ENCODE results near the gene ATAD1. TPM values are rescaled to one million over a fixed set of nuclear protein-coding genes. Genes with fewer than 3 reads are reported as not detected.
A peak's percentile ranks its signal among the peaks of the same experiment; 100 is the strongest.

ATAD1 gene
- total and polyA plus RNA-seq, 9 of the 15 experiments (the other 6 are each of a cell fraction or from before 2014, with no cell fraction given): 11.3 to 33.8 (median 27.3) TPM

- POLR2A ChIA-PET: interaction anchor here (3.1 kb wide), 1 partner anchor 8 kb away, joined by 11 read pairs; the partner anchor contains the start of gene ATAD1
- Histone ChIP-seq H3K9ac (ENCODE audit: insufficient read depth in 1 of 2, low read depth in 2 of 2, low read length in 2 of 2) (no peak overlapping the region), H3K4me1 (replicated peaks in 1 of 2; ENCODE audit: control insufficient read depth in 2 of 2, insufficient read depth in 2 of 2, low read length in 2 of 2) (no peaks in the 10 kb centered on the region), H3K9me3 (replicated peaks; ENCODE audit: control insufficient read depth, insufficient read depth, low read depth, low read length) (no peaks in the 10 kb centered on the region), H3K9me1 (ENCODE audit: control insufficient read depth, insufficient read depth, low read length) (no peaks in the 10 kb centered on the region), H3K27me3 (ENCODE audit: control insufficient read depth in 2 of 2, insufficient read depth in 2 of 2, low read length in 2 of 2) (no peaks in the 10 kb centered on the region), H3K4me3 (no peak overlapping the region), H2AFZ (ENCODE audit: low read depth, low read length) (no peak overlapping the region), H3K4me2 (ENCODE audit: insufficient read depth, low read length) (no peak overlapping the region), H4K20me1 (replicated peaks; ENCODE audit: control insufficient read depth, insufficient read depth, low read length) (no peaks in the 10 kb centered on the region), H3K36me3 (ENCODE audit: control insufficient read depth, insufficient read depth, low read length) (no peaks in the 10 kb centered on the region), H3K79me2 (ENCODE audit: control insufficient read depth, insufficient read depth, low read length) (no peaks in the 10 kb centered on the region), H3K27ac (ENCODE audit: extremely low read depth, low read depth, low read length) (no peak overlapping the region)
- in situ Hi-C loops (cut with MboI): no loop called here
- BruUV-seq (replicated peaks): no TSS peak
- intact Hi-C loops (cut with micrococcal nuclease): no loop called here
- CTCF ChIA-PET (ENCODE audit: low intra/inter-chr PET ratio): no interaction called here
- ATAC-seq (no peak), FAIRE-seq (no peak), DNase-seq (ENCODE audit: extremely low read depth in 1 of 4, low spot score in 3 of 4) (no peak)
- TF ChIP-seq MAFK (IDR thresholded peaks at IDR 0.05; ENCODE audit: low read length): peak; percentile 89
- no peak for TF ChIP-seq HNRNPK (IDR thresholded peaks at IDR 0.05; ENCODE audit: low read depth, low read length, poor library complexity, severe bottlenecking)
- TF ChIP-seq C11orf30 (IDR thresholded peaks at IDR 0.05; ENCODE audit: low read depth): peak; percentile 80
- peak; percentile 92 for TF ChIP-seq ZNF316 (IDR thresholded peaks at IDR 0.05)
- peak; percentile 88 for TF ChIP-seq MAFF (IDR thresholded peaks at IDR 0.05; ENCODE audit: low read length)
- no peak for TF ChIP-seq POLR2AphosphoS2 (IDR thresholded peaks at IDR 0.05; ENCODE audit: low read length)
- TF ChIP-seq MAFG (tag; conservative IDR thresholded peaks at IDR 0.05): peak; percentile 79
- no peak for TF ChIP-seq CHD2 (IDR thresholded peaks at IDR 0.05; ENCODE audit: low read depth, low read length)
Observed at GRCh38 chr10:87826653-87827052, 8.6 kb upstream of the ATAD1 start.

- no peak for FAIRE-seq
- intact Hi-C loops (cut with micrococcal nuclease): loop anchor here (5.0 kb wide), 1 partner anchor 43 kb away; the partner anchor contains the start of genes KLLN and PTEN
- in situ Hi-C loops (cut with MboI): no loop called here
- ChIA-PET CTCF (ENCODE audit: low intra/inter-chr PET ratio) (no interaction called here), POLR2A (interaction anchor here (0.6 to 2.3 kb wide), 2 partner anchors 9 to 44 kb away, joined by 3 to 11 read pairs; partner anchors contain the start of genes KLLN and PTEN)
- Histone ChIP-seq H2AFZ (ENCODE audit: low read depth, low read length) (no peak overlapping the region; the same call in 1 of the 2 replicates), H4K20me1 (replicated peaks; ENCODE audit: control insufficient read depth, insufficient read depth, low read length) (no peaks in the 10 kb centered on the region; the same call in 1 of the 2 replicates), H3K9ac (ENCODE audit: insufficient read depth in 1 of 2, low read depth in 2 of 2, low read length in 2 of 2) (no peak overlapping the region), H3K27me3 (ENCODE audit: control insufficient read depth in 2 of 2, insufficient read depth in 2 of 2, low read length in 2 of 2) (no peaks in the 10 kb centered on the region), H3K27ac (ENCODE audit: extremely low read depth, low read depth, low read length) (no peak overlapping the region), H3K4me2 (ENCODE audit: insufficient read depth, low read length) (no peak overlapping the region), H3K79me2 (ENCODE audit: control insufficient read depth, insufficient read depth, low read length) (peaks cover 38% of the 10 kb centered on the region), H3K4me3 (no peak overlapping the region), H3K9me1 (ENCODE audit: control insufficient read depth, insufficient read depth, low read length) (no peaks in the 10 kb centered on the region), H3K9me3 (replicated peaks; ENCODE audit: control insufficient read depth, insufficient read depth, low read depth, low read length) (no peaks in the 10 kb centered on the region), H3K4me1 (replicated peaks in 1 of 2; ENCODE audit: control insufficient read depth in 2 of 2, insufficient read depth in 2 of 2, low read length in 2 of 2) (peaks cover 3 to 5% of the 10 kb centered on the region in 2 experiments; a peak in 3 of 5 replicates), H3K36me3 (ENCODE audit: control insufficient read depth, insufficient read depth, low read length) (peaks cover 5% of the 10 kb centered on the region; the same call in 2 of the 3 replicates)
- TSS peak; percentile 35 for BruUV-seq (replicated peaks)
- no peak for DNase-seq (ENCODE audit: extremely low read depth in 1 of 4, low spot score in 3 of 4)
- no peak for ATAC-seq
- 61% methylated on average over 4 of the region's 6 CpGs for WGBS (ENCODE audit: insufficient coverage, low coverage, missing lambda C conversion rate)
- TF ChIP-seq FOS (IDR thresholded peaks at IDR 0.05; ENCODE audit: extremely low read depth, insufficient read length) (no peak), PCBP1 (IDR thresholded peaks at IDR 0.05; ENCODE audit: low read depth, low read length, poor library complexity, severe bottlenecking) (no peak), NFE2L1 (tag; IDR thresholded peaks at IDR 0.05; ENCODE audit: borderline replicate concordance, low read depth) (no peak), DACH1 (IDR thresholded peaks at IDR 0.05; ENCODE audit: partially characterized antibody) (no peak), XRCC4 (IDR thresholded peaks at IDR 0.05; ENCODE audit: extremely low read depth, insufficient read depth, insufficient read length) (no peak), RAD21 (CRISPR knock-in tag; conservative IDR thresholded peaks at IDR 0.05 in 1 of 2, IDR thresholded peaks at IDR 0.05 in 1 of 2) (no peak), ZNF282 (CRISPR knock-in tag; IDR thresholded peaks at IDR 0.05) (no peak), HSF4 (CRISPR knock-in tag; IDR thresholded peaks at IDR 0.05; ENCODE audit: borderline replicate concordance) (no peak), IFI16 (CRISPR knock-in tag; IDR thresholded peaks at IDR 0.05) (no peak), EP300 (IDR thresholded peaks at IDR 0.05; ENCODE audit: low read length) (no peak), SOX6 (IDR thresholded peaks at IDR 0.05) (no peak)
Observed at GRCh38 chr10:87819289-87819585, 1.2 kb upstream of the ATAD1 start.
